ENCODE results near the gene ZNF460.

DNA sequence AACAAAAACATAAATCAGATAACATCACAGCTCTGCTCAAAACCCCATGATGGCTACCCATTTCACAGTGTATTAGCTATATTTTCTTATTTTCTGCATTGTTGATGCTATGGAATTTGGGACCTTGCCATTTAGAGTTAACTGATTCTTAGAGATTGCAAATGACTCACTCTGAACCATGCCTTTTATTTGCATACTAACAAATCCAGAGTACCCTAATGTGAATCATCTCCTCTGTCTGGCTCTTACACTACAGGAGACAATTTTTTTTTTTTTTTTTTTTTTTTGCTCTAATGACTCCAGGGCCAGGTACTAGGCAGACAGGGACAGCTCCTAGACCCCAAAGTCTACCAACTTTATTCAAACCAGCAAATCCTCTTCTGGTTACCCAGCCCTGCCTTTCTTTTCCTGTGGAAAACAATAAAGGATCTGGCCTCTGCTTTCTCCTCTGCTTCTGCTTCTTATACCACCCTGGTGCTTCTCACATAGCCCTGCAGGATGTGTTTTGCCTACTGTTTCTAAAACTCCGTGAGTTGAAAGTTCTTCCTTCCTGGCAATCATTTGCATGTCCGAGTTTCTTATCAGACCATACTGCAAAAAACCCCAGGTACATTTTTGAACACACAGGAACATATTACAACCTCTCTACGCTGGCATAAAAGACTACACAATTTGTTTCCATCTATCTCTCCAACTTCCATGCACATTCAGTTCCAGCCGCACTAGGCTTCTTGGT lies 10.6 kb upstream of the ZNF460 start:
- TF ChIP-seq, protein P1, sequence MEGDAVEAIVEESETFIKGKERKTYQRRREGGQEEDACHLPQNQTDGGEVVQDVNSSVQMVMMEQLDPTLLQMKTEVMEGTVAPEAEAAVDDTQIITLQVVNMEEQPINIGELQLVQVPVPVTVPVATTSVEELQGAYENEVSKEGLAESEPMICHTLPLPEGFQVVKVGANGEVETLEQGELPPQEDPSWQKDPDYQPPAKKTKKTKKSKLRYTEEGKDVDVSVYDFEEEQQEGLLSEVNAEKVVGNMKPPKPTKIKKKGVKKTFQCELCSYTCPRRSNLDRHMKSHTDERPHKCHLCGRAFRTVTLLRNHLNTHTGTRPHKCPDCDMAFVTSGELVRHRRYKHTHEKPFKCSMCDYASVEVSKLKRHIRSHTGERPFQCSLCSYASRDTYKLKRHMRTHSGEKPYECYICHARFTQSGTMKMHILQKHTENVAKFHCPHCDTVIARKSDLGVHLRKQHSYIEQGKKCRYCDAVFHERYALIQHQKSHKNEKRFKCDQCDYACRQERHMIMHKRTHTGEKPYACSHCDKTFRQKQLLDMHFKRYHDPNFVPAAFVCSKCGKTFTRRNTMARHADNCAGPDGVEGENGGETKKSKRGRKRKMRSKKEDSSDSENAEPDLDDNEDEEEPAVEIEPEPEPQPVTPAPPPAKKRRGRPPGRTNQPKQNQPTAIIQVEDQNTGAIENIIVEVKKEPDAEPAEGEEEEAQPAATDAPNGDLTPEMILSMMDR (IDR thresholded peaks at IDR 0.05), result no peak
- no peak for TF ChIP-seq POLR2A (IDR thresholded peaks at IDR 0.05)
- no peak for TF ChIP-seq POLR2AphosphoS5 (IDR thresholded peaks at IDR 0.05; ENCODE audit: insufficient read depth in 1 of 2, low read depth in 1 of 2)
